ENCODE measurements around the gene PCP2. TPM values are rescaled to one million over a fixed set of nuclear protein-coding genes. Genes with fewer than 3 reads are reported as not detected.
A peak's percentile ranks its signal among the peaks of the same experiment; 100 is the strongest.

PCP2 gene
- total RNA-seq, 1 donor from 2014 or later, result 1.0 TPM

DNA sequence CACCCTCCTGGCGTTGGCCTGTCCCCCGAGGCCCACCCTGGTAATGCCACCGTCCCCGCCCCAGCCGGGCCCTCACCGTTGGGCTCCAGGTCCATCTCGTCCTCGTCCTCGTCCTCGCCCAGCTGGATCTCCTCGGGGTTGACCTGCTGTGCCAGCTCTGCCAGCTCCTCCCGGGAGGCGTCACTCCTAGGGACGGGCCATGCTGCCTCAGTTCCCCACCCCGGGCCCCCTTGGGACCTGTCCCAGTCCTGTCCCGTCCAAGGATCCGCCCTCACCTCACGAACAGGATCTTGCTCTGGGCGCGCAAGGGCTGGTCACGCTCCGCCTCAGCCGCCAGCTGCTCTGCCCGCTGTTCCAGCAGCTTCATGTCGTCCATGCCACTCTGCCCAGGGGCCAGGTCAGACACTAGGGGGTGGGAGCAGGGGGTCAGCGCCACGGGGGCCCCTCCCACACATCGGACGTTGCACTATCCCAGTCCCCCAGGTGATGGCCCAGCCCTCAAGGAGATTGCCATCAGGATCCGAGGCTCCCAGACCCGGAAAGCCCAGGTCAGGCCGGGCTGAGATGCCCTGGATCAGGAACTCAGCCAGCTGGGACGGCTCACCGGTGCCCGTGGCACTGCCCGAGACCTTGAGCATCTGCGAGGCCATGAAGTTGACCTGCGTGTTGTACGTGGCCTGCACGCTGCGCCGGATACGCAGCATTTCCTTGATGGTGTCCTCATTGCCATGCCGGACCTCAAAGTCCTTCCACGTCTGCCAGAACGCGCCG is 13.7 kb downstream of the PCP2 start:
- Mint-ChIP-seq H3K9me3 (no peaks in the 10 kb centered on the region), H3K27ac (no peak overlapping the region), H3K27me3 (no peaks in the 10 kb centered on the region), H3K4me3 (no peak overlapping the region), H3K36me3 (peaks cover 13% of the 10 kb centered on the region), H3K4me1 (ENCODE audit: unreplicated experiment) (peaks cover 7% of the 10 kb centered on the region)
- DNase-seq (ENCODE audit: extremely low spot score, unreplicated experiment), result no peak
- TF ChIP-seq, protein P1, sequence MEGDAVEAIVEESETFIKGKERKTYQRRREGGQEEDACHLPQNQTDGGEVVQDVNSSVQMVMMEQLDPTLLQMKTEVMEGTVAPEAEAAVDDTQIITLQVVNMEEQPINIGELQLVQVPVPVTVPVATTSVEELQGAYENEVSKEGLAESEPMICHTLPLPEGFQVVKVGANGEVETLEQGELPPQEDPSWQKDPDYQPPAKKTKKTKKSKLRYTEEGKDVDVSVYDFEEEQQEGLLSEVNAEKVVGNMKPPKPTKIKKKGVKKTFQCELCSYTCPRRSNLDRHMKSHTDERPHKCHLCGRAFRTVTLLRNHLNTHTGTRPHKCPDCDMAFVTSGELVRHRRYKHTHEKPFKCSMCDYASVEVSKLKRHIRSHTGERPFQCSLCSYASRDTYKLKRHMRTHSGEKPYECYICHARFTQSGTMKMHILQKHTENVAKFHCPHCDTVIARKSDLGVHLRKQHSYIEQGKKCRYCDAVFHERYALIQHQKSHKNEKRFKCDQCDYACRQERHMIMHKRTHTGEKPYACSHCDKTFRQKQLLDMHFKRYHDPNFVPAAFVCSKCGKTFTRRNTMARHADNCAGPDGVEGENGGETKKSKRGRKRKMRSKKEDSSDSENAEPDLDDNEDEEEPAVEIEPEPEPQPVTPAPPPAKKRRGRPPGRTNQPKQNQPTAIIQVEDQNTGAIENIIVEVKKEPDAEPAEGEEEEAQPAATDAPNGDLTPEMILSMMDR (conservative IDR thresholded peaks at IDR 0.05), result no peak

DNA sequence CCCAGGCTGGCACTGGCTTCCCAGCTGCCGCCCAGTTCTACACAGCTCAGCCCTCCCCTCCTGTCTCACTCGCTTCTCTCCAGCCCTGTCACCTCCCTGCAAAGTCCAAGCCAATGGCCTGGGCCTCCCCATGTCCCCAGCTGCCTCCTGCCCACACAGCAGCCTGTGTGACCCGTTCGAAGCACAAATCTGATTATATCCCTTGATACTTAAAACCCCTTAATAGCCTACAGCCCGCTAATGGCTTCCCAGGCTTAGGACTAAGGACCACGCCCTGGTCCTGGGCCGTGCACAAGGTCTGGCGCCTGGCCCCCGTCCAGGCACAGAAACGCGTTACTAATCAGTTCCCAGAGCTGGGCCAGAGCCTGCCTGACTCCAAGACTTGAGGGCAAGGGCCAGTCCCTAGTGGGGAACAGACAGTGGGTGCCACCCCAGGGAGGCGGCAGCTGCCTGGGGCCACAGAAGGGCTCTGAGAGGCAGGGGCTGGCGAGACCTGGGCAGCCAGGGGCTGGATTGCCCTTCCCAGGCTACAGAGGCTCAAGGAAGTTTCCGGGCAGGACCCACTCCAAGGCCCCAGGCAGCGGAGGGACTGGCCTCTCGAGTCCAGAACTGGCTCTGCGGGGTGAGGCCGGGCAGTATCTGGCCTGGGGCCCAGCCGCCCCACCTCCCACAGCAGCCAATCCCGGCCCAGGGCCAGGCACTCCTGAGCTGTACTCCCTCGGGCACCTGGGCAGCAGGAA is 14.6 kb downstream of the PCP2 start:
- peak overlapping the region; percentile 83 for H3K27ac Mint-ChIP-seq
- H3K4me3 Mint-ChIP-seq, result peak overlapping the region; percentile 16

DNA sequence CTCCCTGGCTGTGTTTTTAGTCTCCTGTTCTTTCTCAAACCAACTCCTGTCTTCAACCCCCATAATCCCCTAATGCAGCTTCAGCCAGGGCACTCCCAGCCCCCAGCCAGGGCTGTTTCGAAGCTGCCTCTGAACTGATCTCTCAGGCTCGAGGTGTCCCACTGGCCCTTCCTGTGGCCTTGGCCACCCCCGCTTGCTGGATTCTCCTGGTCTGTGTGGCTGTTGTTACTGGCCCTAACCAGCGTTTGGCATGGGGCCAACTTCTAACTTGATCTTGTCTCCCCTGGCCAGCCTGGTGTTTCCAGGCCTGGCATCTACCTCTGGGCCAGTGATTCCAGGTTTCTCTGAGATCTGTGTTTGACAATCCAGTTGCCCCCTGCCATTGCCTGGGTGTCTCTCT is 15.2 kb downstream of the PCP2 start:
- Mint-ChIP-seq H3K36me3 (peaks cover 13% of the 10 kb centered on the region), H3K27ac (peak overlapping the region; percentile 83), H3K4me3 (no peak overlapping the region), H3K4me1 (ENCODE audit: unreplicated experiment) (peaks cover 7% of the 10 kb centered on the region), H3K9me3 (no peaks in the 10 kb centered on the region), H3K27me3 (no peaks in the 10 kb centered on the region)
- TF ChIP-seq, protein P1 (conservative IDR thresholded peaks at IDR 0.05), result no peak
- no peak for DNase-seq (ENCODE audit: extremely low spot score, unreplicated experiment)

More for the DNA sequence above, 14.6 kb downstream of the PCP2 start:
- TF ChIP-seq, protein P1 (conservative IDR thresholded peaks at IDR 0.05), result no peak
- DNase-seq (ENCODE audit: extremely low spot score, unreplicated experiment), result no peak
- no peaks in the 10 kb centered on the region for H3K9me3 Mint-ChIP-seq
- H3K4me1 Mint-ChIP-seq (ENCODE audit: unreplicated experiment), result peaks cover 7% of the 10 kb centered on the region
- peaks cover 13% of the 10 kb centered on the region for H3K36me3 Mint-ChIP-seq
- no peaks in the 10 kb centered on the region for H3K27me3 Mint-ChIP-seq

DNA sequence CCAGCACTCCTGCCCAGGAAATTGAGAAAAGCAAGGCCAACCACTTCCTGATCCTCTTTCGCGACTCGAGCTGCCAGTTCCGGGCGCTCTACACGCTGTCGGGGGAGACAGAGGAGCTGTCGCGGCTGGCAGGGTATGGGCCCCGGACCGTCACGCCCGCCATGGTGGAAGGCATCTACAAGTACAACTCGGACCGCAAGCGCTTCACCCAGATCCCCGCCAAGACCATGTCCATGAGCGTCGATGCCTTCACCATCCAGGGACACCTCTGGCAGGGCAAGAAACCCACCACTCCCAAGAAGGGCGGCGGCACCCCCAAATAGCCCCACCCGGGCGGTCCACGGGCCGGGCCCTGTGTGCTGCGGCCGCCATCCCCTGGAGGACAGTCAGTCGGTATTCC is 15.8 kb downstream of the PCP2 start:
- no peak for DNase-seq (ENCODE audit: extremely low spot score, unreplicated experiment)
- TF ChIP-seq, protein P1 (conservative IDR thresholded peaks at IDR 0.05), result no peak
- Mint-ChIP-seq H3K9me3 (no peaks in the 10 kb centered on the region), H3K36me3 (peaks cover 13% of the 10 kb centered on the region), H3K4me1 (ENCODE audit: unreplicated experiment) (peaks cover 7% of the 10 kb centered on the region), H3K27me3 (no peaks in the 10 kb centered on the region), H3K4me3 (no peak overlapping the region), H3K27ac (no peak overlapping the region)

DNA sequence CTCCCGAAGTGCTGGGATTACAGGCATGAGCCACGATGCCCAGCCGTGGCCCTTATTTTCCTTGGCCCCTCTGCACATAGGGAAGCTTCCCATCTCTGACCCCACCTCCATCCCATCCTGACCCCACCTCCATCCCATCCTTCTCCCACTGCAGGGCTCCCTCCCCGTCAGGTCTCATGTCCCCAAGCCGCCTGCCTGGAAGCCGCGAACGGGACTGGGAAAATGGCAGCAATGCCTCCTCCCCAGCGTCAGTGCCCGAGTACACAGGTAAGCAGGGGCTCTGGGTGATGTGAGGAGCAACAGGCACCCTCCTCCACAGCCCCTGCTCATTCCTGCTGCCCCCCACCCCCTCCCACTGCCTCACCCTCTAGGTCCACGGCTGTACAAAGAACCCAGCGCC is 16.3 kb downstream of the PCP2 start:
- TF ChIP-seq, protein P1 (conservative IDR thresholded peaks at IDR 0.05), result no peak
- H3K27me3 Mint-ChIP-seq, result no peaks in the 10 kb centered on the region
- H3K27ac Mint-ChIP-seq, result no peak overlapping the region
- H3K4me3 Mint-ChIP-seq, result no peak overlapping the region
- H3K9me3 Mint-ChIP-seq, result no peaks in the 10 kb centered on the region
- peaks cover 13% of the 10 kb centered on the region for H3K36me3 Mint-ChIP-seq
- peaks cover 7% of the 10 kb centered on the region for H3K4me1 Mint-ChIP-seq (ENCODE audit: unreplicated experiment)
- no peak for DNase-seq (ENCODE audit: extremely low spot score, unreplicated experiment)
